HG03558 (cell line): ENCODE measurements around the gene RASD1.

Experiments
- ATAC-seq: cut with Tn5 transposase; IDR thresholded peaks from one replicate; pipeline ENCODE4 v1.9.1; 2021; ENCODE audit warnings: moderate number of reproducible peaks; ENCODE audit not compliant: unreplicated experiment; ENCODE audit errors: extremely low read depth

Gene RASD1

DNA sequence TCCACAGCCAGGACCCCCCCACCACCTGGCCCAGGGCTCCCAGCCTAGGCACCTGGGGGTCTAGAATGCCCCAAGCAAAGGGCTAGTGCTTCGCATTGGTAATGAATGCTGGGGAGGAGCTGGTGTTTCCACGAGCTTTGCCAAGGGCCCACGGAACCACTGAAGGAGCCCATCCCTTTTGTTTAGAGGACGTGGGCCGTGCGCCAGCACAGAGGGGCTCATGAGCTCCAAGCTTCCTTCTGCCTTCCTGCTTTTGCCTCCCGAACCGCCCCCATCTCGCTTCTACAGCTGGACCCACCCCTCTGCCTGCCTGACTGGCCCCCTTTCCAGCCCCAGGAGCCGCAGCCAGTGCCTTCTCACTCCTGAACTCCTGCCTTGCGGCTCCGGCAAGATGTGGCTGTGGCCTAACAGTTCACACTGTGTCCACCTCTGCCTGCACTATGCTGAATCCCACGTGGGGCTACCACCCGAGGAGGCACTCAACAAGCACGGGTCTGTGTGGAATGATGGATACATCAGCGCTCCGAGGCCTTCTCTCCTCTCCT lies 31.8 kb upstream of the RASD1 start:
- no peak for ATAC-seq

GRCh38 chr17:17527534-17527933 lies 31.3 kb upstream of the RASD1 start:
- ATAC-seq: no peak

DNA sequence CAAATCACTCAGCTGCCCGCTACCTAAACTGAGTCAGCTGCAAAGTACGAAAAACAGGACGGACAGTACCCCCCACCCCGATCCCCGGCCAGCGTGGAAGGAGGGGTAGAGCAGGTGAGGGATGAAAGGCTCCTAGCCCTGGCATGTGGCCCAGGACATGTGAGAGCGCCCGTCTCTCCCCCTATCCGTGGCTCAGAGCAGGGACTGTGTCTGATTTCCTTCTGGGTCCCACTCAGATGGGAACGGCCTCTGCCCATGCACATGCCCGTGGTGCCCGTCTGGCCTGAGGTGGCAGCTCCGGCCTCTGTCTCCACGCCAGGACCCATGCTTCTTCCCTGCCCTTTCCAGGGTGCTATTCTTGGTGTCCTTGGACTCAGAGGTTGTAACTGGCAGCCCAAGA lies 30.2 kb upstream of the RASD1 start:
- ATAC-seq: no peak

DNA sequence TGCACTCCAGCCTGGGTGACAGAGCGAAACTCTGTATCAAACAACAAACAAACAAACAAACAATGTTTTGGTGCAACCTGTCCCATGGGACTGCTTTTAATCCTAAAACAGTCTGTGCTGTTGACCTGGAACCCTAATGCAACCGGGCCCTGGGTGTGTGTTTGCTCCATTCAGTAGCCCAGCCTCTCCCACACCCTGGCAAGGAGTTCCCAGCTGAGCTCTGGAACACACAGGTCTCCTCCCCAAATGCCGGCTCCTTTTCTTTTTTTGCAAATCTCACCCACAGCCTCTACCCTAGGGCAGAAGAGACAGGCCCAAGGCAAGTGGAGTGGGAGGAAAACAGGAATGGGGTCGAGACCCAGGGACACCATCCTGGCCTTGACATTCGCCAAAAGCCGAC lies 29.8 kb upstream of the RASD1 start:
- no peak for ATAC-seq

DNA sequence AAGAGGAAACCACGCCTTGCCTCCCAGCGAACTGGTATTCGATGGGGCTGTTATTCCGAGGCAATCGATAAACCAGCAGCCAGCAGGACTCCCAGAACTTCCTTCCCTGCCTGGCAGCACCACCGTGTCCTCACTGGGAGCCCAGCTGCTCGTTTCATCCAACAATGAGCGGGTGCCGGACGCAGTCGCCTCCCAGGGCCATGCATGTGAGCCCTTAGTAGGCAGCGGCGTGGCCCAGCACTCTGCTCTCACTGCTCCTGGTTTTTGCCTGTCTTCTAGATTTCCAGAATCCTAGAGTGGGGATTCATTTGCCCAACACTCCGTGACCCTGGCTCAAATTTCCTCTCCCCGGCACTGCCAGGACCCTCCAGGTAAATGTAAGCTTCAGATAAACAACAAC lies 29.1 kb upstream of the RASD1 start:
- ATAC-seq: no peak

DNA sequence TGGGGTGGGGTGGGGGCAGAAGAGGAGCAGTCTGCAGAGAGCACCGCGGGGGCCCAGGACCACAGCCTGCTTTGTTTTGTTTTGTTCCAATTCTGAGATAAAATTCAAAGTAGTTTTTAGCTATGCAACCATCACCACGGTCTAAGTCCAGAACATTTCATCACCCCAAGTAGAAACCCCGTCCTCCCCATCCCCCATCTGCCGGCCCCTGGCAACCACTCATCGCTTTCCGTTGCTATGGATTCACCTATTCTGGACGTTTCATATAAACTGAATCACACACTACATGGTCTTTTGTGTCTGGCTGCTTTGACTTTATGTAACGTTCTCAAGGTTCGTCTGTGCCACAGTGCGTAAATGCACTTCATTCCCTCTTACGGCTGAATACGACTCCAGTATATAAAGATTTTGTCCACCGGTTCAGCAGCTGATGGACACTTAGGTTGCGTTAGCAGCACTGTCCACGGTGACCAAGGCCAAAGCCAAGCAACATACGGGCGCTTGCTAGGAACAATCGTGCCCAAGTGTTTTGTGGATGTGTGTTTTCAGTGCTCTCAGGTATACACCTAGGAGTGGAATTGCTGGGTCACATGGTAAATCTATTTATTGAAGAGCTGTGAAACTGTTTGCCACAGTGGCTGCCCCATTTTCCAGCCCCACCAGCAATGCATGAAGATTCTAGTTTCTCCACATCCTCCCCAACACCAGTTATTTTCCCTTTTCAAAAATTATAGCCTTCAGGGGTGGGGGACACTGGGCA lies 27.7 kb upstream of the RASD1 start:
- ATAC-seq: no peak

DNA sequence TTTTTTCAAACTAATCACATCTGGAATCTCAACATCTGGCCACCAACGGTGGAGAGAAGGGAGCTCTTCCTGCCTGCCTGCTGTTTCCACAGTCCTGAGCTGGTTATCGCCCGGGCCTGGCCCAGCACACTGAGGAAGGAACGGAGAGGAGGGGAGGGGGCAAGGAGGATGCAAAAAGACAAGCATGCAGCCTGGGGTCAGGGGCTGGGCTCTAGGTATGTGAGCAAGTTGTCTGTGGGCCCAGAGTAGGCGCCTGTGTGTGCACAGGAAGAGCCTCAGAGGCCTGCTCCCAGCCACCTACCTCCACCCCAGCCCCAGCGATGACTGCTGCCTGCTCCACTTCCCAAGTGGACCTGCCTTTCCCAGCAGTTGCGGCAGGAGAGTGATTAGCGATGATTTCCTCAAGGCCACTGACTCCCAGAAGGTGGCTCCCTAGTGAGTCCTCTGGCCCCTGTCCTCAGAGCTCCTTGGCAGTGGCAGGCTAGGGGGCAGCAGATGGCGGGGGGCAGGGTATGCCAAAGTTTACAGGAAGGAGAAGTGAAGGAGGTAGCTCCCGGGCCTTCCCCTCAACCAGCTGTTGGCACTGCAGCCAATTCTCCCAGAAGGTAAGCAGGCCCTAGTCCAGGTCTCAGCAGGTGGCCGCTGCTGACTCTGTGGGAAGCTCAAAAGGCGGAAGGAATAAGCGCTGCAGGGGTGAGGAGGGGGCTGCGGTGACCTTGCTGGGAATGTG lies 27.0 kb upstream of the RASD1 start:
- ATAC-seq: no peak

DNA sequence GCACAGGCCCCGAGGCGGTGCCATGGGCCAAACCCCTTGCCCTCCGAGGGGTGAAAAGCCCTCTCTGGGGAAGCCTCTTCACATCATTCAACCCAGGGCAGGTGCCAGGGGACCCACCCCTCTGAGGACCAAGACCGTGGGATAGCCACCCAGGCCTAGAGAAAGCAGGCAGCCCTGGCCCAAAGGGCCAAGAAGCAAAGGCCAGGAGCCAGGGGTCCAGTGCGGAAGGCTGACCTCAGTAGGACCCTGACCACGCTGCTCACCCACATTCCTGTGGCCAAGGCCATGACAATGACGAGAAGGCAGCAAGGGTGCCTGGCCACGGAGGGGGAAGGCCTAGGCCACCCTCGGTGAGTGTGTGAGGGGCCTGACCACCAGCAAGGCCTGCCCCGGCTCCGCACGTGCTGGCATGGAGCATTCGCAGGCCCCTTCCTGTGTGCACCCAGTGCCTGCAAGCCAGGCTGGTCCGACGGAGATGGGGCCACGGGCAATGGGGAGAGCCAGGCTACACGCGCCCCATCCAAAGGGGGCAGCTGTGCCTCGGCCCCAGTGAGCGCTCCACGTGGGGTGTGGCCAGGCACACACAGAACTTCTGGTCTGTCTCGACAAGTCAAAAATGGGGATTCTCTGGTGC lies 24.5 kb upstream of the RASD1 start:
- ATAC-seq: no peak

- no peak for ATAC-seq
Observed at GRCh38 chr17:17519886-17520285, 23.7 kb upstream of the RASD1 start.

DNA sequence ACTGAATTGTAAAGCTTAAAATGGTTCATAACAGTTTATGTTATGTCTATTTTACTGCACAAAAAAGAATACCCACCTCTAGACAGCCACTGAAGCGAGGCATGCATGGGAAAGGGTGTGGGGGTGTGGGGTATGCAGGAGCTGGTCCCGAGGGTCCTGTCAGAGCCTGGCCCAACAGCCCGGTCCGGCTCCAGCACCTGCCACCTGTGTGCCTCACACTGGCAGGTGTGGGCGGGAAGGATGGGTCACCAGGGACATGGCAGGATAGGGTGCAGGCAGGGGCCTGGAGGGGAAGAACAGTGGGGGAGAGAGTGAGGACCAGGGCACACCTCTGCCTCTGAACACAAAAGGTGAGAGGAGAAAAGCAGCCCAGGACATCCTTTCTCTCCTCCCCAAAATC lies 22.8 kb upstream of the RASD1 start:
- no peak for ATAC-seq

DNA sequence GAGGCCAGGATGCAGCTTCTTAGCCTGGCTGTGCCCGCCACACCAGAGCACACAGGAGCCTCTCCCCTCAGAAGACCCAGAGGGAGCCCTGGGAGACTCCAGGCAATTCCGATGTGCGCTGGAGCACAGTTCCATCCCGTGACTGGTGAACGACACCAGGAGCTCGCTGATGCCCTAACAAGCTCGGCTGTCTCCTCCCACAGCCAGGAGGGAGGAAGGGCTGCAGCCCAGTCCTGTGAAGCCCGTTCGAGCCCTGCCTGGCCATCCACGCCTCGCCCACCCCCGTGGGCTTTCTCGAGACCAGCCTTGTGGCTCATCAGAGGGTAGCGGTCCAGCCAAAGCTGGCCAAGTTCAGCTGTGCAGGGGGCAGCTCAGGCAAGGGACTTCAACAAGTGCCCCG lies 21.8 kb upstream of the RASD1 start:
- ATAC-seq: no peak

- no peak for ATAC-seq
Observed at GRCh38 chr17:17516941-17517720, 20.9 kb upstream of the RASD1 start.

DNA sequence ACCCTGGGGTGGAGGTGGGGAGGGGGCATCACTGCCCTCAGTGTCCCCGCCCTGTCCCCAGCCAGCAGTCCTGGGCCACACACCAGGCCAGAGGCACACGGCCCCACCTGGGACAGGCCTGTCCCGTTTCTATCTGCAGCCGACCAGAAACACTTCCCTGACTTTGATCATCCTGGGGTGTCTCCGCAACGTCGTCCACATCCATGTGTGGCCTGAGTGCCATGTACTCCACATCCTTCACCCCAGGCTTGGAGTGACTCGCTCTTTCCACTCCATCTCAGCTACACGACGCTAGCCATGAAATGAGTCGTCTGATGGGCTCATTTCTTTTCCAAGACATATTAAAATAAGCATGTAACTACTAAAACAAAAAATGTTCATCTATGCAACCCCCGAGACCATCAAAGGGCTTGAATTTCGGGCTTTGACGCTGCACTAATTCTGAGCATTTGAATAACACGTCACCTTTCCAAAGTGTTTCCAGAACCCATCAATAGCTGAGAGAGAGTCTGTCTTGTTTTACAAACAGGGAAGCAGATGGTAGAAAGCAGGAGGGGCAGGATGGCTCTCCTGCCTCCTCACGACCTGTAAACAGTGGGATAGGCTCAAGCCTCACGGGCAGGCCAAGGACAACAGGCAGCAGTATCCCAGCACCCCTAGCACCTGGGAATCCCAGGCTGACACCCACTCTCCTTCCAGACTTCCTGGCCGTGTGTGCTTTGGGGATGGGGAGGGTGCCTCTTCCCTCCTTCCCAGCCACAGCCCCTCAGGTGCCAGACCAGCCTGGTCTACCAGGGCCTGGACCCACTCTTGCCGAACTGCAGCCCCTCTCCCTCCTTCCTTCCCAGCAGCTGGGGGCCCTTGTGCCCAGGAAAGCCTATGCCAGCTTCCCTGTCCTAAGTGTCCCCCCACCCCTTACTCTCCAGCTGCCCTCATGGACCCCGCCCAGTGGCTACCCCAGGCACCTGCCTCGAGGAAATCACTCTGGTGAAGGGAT lies 20.0 kb upstream of the RASD1 start:
- ATAC-seq: no peak

GRCh38 chr17:17514993-17515933 lies 19.1 kb upstream of the RASD1 start:
- no peak for ATAC-seq

DNA sequence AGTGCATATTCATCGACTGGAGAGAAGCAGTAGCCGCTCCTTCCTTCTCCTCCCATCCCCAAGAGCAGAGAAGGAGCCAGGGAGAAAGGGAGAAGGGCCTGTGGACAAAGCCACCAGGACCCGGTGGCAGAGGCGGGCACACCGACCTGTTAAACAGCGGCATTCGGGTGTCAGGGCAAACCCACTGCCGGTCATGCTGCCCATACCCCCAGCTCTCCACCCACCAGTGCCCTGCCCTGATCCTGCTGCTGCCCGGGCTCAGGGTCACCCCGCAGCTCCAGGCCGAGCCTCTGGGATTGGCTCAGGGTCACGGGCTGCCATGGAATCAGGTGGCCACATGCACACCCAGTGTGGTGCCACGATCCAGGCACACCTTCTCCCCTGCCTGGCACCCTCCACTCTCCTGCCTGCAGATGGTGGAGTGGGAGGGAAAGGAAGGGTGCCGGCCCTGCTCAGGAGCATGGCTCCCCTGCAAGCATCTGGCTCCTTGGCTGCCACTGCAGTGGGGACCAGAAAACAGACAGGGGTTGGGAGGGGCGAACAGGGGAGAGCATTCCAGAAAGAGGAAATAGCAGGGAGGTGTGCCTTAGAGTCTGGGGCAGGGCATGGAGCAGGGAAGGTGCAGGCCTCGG lies 18.3 kb upstream of the RASD1 start:
- no peak for ATAC-seq

DNA sequence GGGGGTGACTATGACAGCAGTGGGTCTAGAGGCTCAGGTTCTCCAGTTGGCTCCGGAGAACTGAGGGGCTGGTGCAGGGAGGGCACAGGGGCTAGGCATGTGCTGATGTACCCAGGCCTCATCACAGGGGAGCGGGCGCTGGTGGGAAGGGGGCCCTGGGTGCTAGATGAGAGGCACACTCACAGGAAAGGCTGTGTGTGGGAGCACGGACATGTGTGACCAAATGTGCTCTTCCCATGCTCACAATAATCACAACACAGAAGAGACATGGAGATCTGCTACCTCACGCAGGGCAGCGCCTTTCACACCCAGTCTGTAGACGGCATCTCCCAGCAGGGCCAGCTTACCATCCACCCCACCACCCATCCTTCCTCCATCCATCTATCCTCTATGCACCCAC lies 17.4 kb upstream of the RASD1 start:
- ATAC-seq: no peak

DNA sequence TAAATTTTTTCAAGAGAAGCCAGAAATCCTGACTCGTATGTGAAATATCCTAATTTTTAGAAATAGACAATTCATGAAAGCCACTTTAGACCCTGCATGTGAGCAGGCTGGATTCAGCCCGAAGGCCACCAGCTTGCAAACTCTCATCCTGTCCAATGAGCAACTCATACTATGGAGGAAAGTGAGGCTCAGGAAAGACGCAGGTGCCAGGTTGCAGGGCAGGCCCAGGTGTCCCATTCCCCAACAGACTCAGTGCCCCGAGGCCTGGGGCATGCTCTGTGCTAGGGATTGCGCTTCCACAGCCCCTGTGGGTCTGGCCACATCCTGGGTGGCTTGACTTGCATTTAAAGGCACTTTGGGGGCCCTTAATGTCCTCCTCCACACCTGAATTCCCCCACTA lies 16.7 kb upstream of the RASD1 start:
- ATAC-seq: no peak
